ENCODE measurements around the gene NGEF.
"Not testable (repeated sequence)": the region's sequence is repeated elsewhere in the genome, so short reads cannot be mapped to it uniquely, and the experiment has no call there.

Gene NGEF

DNA sequence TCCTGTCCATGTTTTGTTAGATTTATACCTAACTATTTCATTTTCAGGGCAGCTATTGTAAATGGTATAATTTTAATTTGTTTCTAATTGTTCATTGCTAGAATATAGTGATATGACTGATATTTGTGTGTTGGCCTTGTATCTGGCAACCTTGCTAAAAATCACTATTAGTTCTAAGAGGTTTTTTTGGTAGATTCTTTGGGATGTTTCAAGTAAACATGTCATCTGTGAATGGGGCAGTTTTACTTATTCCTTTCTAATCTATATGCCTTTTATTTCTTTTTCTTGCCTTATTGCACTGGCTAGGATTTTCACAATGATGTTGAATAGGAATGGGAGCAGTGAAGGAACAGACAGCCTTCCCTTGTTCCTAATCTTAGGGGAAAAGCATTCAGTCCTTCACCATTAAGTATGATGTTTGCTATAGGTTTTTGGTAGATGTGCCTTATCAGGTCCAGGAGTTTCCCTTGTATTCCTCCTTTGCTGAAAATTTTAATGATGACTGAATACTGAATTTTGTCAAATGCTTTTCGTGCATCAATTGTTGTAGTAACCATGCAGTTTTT lies 101.3 kb downstream of the NGEF start:
- no peak overlapping the region for H3K4me3 ChIP-seq
- no peak overlapping the region for H3K27ac ChIP-seq

DNA sequence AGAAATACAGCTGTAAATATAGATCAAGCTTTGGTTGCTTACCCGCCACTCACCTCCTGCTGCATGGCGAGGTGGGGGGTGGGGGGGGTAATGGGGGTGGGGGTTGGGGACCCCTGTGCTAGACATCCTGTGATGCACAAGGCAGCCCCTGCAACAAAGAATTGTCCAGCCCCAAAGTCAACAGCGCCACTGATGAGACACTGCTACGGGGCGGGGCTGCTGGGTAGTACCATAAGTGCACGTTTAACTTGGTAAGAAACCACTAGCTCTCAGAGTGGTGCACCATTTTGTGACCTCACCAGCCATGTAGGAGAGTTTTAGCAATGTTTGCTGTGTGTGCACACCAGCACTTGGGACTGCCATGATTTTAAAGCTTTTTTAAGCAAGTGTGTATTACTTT lies 102.7 kb downstream of the NGEF start:
- H3K27ac ChIP-seq = no peak overlapping the region
- no peak overlapping the region for H3K4me3 ChIP-seq

GRCh38 chr2:232908695-232909094 lies 104.4 kb downstream of the NGEF start:
- H3K4me3 ChIP-seq = no peak overlapping the region
- no peak overlapping the region for H3K27ac ChIP-seq

- H3K4me3 ChIP-seq = not testable (repeated sequence)
Observed at GRCh38 chr2:232907718-232908085, 105.4 kb downstream of the NGEF start.

DNA sequence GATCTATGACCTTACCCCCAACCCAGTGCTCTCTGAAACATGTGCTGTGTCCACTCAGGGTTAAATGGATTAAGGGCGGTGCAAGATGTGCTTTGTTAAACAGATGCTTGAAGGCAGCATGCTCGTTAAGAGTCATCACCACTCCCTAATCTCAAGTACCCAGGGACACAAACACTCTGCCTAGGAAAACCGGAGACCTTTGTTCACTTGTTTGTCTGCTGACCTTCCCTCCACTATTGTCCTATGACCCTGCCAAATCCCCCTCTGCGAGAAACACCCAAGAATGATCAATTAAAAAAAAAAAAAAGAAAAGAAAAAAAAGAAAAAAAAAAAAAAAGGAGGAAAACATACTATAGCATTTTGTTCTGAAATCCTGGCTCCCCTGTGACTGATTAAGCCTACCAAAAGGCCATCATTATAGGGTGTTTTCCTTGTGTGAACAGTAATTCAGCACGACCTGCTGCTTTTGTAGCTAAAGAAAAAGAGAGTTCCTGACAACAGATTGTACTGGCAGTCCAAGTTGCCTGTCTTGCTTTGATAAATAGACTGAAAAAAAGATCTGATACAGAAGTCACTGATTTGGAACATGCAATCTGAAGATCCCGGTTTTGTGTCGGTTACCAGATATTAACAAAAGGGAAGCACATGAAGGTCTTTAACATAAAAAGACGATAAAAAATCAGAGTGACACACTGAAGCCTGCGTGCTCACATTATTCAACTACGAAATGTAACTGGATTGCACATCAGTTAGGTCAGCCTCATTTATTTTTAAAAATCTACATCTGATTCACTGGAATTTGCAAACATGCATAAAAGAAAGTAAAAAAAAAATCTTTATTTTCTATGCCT lies 106.0 kb downstream of the NGEF start:
- H3K27ac ChIP-seq, H3K4me3 ChIP-seq: not testable (repeated sequence)

More at GRCh38 chr2:232907718-232908085, 105.4 kb downstream of the NGEF start:
- not testable (repeated sequence) for H3K27ac ChIP-seq

- H3K4me3 ChIP-seq = no peak overlapping the region
- H3K27ac ChIP-seq = no peak overlapping the region
Observed at GRCh38 chr2:232903989-232904388, 109.1 kb downstream of the NGEF start.

- peak overlapping the region in 1 of 21 experiments; percentile 15 for H3K27ac ChIP-seq
- H3K4me3 ChIP-seq = no peak overlapping the region
Observed at GRCh38 chr2:232901736-232902578, 111.1 kb downstream of the NGEF start.

- Histone ChIP-seq H3K27ac (peak overlapping the region in 1 of 21 experiments; percentile 15), H3K4me3 (no peak overlapping the region)
Observed at GRCh38 chr2:232900811-232901735, 112.0 kb downstream of the NGEF start.

- Histone ChIP-seq H3K27ac (no peak overlapping the region), H3K4me3 (no peak overlapping the region)
Observed at GRCh38 chr2:232898592-232899543, 114.2 kb downstream of the NGEF start.

DNA sequence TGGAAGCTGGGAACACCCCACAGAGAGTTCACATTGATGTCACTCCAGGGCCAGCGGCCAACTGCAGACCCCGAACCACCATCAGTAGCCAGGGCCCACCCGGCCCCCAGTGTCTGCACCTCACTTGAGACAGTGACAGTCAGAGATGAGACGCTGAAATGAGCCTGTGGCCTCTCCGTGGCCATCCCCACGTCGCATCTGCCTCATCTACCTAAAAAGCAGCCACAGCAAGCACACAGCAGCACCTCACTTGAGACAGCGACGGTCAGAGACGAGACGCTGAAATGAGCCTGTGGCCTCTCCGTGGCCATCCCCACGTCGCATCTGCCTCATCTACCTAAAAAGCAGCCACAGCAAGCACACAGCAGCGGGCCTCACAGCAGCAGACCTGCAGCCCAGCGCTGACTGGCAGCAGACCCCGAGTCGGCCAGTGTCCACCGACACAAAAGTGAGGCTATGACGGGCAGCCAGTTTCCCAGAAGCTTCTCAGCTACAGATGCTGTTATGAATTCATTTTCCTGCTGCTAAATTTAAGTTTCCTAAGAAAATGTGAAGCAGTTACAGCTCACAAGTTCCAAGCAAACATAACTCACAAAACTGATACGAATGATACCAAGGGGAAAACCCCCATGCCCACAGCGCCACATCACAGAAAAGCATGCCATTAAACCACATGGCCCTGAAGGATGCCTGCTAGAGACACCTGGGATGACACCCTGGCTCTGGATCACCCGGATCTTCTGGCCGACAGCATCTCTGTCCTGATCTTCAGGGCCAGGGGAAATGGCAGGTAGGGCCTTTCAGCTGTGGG lies 115.3 kb downstream of the NGEF start:
- Histone ChIP-seq H3K27ac (no peak overlapping the region), H3K4me3 (no peak overlapping the region)

GRCh38 chr2:232896720-232897597 lies 116.1 kb downstream of the NGEF start:
- Histone ChIP-seq H3K27ac (no peak overlapping the region), H3K4me3 (no peak overlapping the region)

DNA sequence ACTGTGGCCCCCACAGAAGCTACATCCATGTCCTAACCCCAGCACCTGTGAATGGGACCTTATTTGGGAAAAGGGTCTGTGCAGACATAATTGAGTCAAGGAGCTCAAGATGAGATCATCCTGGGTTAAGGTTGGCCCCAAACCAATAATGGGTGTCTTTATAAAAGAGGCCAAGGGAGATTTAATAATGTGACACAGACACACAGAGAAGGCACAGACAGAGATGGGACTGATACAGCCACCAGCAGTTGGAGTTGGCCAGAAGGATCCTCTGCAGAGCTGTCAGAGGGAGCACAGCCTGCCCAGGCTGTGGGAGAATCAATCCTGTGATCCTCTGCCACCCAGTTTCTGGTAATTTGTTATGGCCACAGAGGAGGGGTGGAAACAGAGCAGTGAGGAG lies 116.9 kb downstream of the NGEF start:
- H3K4me3 ChIP-seq = no peak overlapping the region
- H3K27ac ChIP-seq = no peak overlapping the region

DNA sequence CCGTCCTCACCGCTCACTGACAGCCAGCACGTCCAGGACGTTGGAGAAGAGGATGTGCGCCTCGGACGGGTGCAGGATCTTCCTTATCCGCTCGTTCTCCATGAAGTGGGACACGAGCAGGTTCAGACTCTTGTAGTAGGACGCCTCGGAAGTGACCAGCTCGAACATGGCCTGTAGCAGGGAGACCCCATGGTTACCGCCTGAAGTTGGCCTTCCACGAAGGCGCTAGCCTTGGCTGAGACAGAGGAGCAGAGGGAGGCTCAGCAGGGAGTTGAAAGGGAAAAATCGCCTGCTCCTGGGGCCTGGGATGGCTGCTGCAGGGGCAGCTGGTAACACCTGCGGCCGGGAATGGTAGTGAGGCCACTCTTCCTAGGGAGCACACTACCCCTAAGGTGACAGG lies 118.3 kb downstream of the NGEF start:
- H3K27ac ChIP-seq = no peak overlapping the region
- H3K4me3 ChIP-seq = no peak overlapping the region

DNA sequence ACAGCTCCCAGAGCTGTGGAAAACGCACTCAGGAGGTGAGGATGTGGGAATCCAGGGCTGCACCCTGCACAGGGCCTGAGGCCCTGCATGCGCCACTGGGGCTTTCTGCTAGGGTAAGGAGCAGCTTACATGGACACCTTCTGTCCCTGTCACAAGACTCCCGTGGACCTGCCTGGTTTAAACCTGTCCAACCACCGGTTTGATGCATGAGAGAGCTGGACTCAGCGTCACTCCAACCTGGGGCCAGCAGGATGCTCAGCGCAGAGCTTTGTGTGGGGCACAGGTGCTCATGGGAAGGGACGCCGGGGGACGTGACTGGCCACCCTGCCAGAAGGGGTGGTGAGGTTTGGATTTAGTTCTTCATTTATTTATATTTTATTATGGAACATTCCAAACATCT lies 118.8 kb downstream of the NGEF start:
- H3K27ac ChIP-seq = no peak overlapping the region
- H3K4me3 ChIP-seq = no peak overlapping the region

GRCh38 chr2:232893834-232894233 lies 119.2 kb downstream of the NGEF start:
- Histone ChIP-seq H3K4me3 (no peak overlapping the region), H3K27ac (no peak overlapping the region)

- H3K27ac ChIP-seq = no peak overlapping the region
Observed at GRCh38 chr2:232892843-232893242, 120.2 kb downstream of the NGEF start.

DNA sequence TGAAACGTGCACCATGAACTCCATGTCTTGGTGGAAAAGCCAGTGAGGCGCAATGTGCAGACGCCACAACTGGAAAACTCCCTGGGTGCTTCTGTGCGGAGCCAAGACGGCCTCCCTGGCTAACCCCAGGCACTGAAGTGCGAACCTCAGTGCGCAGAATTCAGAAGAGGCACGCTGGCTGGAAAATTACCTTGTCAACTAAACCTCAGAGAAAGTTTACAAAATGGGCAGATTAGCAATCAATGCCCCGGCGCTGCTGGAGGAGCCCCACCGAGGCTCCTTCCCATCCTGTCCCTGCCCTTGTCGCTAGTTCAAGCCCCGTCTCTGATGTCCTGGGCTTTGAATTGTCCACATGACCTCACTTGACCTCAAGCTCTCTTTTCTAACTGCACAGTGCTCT lies 120.8 kb downstream of the NGEF start:
- H3K27ac ChIP-seq = no peak overlapping the region

More at GRCh38 chr2:232892843-232893242, 120.2 kb downstream of the NGEF start:
- H3K4me3 ChIP-seq = no peak overlapping the region

More for the DNA sequence above, 120.8 kb downstream of the NGEF start:
- no peak overlapping the region for H3K4me3 ChIP-seq
